Ascending aorta (tissue), 2 donors: ENCODE measurements around the gene SRSF6. TPM values are rescaled to one million over a fixed set of nuclear protein-coding genes. Genes with fewer than 3 reads are reported as not detected.
A peak's percentile ranks its signal among the peaks of the same experiment; 100 is the strongest.

Source experiments
- DNase-seq, 2 donors: peaks; one replicate each; pipeline ENCODE4 v3.0.0-alpha.2; 2019; ENCODE audit warnings: low spot score in 2 of 2
- H3K27ac ChIP-seq, 2 donors: fragments of 200-600 bp; sonication (generic); one replicate each; pipeline ENCODE4 v1.5.1; 2016 to 2017; ENCODE audit warnings: mild to moderate bottlenecking in 1 of 2
- H3K27me3 ChIP-seq: fragments of 200-600 bp; sonication (generic); one replicate; pipeline ENCODE4 v1.5.1; 2017
- H3K36me3 ChIP-seq, 2 donors: fragments of 200-600 bp; sonication (generic); one replicate each; pipeline ENCODE4 v1.5.1; 2016
- H3K4me1 ChIP-seq, 2 donors: fragments of 200-600 bp; sonication (generic); one replicate each; pipeline ENCODE4 v1.5.1; 2016 to 2017; ENCODE audit warnings: mild to moderate bottlenecking in 1 of 2
- H3K4me3 ChIP-seq, 2 donors: fragments of 200-600 bp; sonication (generic); one replicate each; pipeline ENCODE4 v1.5.1; 2016 to 2017; ENCODE audit warnings: mild to moderate bottlenecking in 1 of 2
- H3K9me3 ChIP-seq, 2 donors: fragments of 200-600 bp; sonication (generic); one replicate each; pipeline ENCODE4 v1.5.1; 2016
- CTCF ChIP-seq, 3 experiments: fragments of 200-600 bp in 2 of 3; fragments of 450-650 bp in 1 of 3; sonication (generic) in 2 of 3; IDR thresholded peaks; one replicate each; pipeline ENCODE4 v1.5.1; 2016 to 2019; ENCODE audit warnings: antibody characterized with exemption in 3 of 3, mild to moderate bottlenecking in 1 of 3, moderate library complexity in 1 of 3
- intact Hi-C: fragments of 100-400 bp; cut with DNase I; formaldehyde crosslinking; loops from one replicate; pipeline ENCODE4 v1.15.1; 2023
- total RNA-seq: library from RNA; depleted of rRNA; stranded (reverse); fragments of >200 nt; gene quantifications from one replicate; pipeline ENCODE4 v1.1.0, GENCODE V29; 2016

Gene SRSF6
- total RNA-seq, result 23.9 TPM

DNA sequence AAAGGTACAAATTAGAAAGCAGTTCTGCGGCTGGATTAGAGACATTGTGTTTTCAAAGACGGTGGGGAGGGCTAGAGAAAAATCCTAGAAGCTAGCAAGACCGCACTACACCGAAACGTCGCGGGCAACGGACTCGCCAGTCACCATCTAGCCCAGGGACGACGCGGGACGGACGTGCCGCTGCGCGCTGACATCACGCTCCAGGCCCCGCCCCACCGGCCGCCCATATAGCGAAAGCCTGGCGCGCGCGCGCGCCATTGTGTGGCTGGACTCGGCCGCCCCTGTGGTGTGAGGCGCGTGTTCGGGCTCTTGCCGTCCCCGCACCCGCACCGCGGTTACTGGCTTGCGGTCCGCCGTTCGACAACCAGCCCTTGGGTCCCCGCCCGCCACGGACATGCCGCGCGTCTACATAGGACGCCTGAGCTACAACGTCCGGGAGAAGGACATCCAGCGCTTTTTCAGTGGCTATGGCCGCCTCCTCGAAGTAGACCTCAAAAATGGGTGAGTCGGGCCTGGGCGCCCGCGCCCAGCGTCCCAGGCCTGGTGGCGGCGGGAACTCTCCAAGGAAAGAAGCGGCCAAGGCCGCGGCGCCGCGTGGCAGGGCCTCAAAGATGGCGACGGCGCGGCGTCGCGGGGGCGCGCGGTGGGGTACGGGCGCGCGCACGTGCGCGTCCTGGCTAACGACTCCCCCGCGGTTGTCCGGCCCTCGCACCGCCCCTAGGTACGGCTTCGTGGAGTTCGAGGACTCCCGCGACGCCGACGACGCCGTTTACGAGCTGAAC, at the start of gene SRSF6:
TSS of gene SRSF6 (plus strand) at position 257 of the 782 bp plus-strand sequence. CDS start at position 395, 138 bp downstream.
- no peaks in the 10 kb centered on the region for H3K27me3 ChIP-seq
- no peak for TF ChIP-seq CTCF (IDR thresholded peaks at IDR 0.05)
- H3K36me3 ChIP-seq, result peaks cover 34 to 39% of the 10 kb centered on the region in 2 donors
- peaks cover 4 to 17% of the 10 kb centered on the region in 2 donors for H3K4me1 ChIP-seq
- peak; percentile 71 to 96 for DNase-seq
- peak within 1 kb of the TSS; percentile 99 to 100 for H3K27ac ChIP-seq
- intact Hi-C loops, result loop anchor here (1.0 to 5.0 kb wide), 6 partner anchors 56 to 1841 kb away; partner anchors contain the start of genes CHD6, FITM2, IFT52 and OSER1
- H3K9me3 ChIP-seq, result no peaks in the 10 kb centered on the region
- H3K4me3 ChIP-seq, result peak within 1 kb of the TSS; percentile 90 to 91

GRCh38 chr20:43408848-43409576, 48.7 kb upstream of the SRSF6 start:
- intact Hi-C loops, result no loop called here
- Histone ChIP-seq H3K27ac (no peak overlapping the region), H3K4me1 (no peaks in the 10 kb centered on the region), H3K4me3 (no peak overlapping the region), H3K36me3 (no peaks in the 10 kb centered on the region), H3K27me3 (no peaks in the 10 kb centered on the region), H3K9me3 (peaks cover 0 to 3% of the 10 kb centered on the region in 2 donors)
- no peak for DNase-seq
- no peak for TF ChIP-seq CTCF (IDR thresholded peaks at IDR 0.05)

- intact Hi-C loops, result no loop called here
- H3K4me3 ChIP-seq, result no peak overlapping the region
- no peak for DNase-seq
- no peaks in the 10 kb centered on the region for H3K27me3 ChIP-seq
- no peak for TF ChIP-seq CTCF (IDR thresholded peaks at IDR 0.05)
- H3K9me3 ChIP-seq, result peaks cover 0 to 3% of the 10 kb centered on the region in 2 donors
- no peak overlapping the region for H3K27ac ChIP-seq
- no peaks in the 10 kb centered on the region for H3K4me1 ChIP-seq
- H3K36me3 ChIP-seq, result no peaks in the 10 kb centered on the region
Observed at GRCh38 chr20:43409577-43409913, 48.2 kb upstream of the SRSF6 start.

DNA sequence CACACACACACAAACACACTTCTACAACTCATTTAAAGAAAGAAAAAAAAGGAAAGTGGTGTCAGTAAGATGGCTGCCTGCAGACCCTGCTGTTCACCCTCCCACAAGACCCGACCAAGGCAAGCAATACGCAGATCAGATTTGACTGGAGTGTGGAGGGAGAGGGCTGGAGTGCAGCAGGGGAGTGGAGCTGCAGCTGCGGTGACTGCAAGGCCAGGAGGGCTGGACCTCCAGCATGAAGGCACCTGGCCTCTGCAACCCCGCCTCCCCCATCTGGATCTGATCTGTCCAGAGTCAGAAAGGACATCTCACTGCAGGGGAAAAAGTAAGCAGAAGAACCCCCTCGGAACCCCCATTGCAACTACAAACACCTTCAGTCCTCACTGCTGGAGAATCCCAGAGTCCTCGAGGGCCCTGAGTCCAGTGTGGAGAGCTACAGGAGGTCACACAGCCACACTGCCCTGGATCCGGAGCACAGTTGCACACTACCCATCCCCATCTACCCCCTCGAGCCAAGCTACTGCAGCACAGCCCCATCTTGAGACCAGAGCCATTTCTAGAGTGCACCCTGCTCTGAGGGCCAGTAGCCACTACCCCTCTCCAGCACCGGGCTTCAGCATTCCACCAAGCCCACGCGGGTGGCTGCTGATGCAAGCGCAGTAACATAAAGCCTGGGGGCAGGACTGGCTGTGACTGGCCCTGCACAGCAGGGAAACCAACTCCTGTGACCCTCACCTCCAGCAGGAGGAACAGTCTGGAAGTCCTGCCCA, 41.9 kb upstream of the SRSF6 start:
- intact Hi-C loops, result no loop called here
- Histone ChIP-seq H3K4me3 (no peak overlapping the region), H3K27me3 (no peaks in the 10 kb centered on the region), H3K36me3 (no peaks in the 10 kb centered on the region), H3K27ac (no peak overlapping the region), H3K4me1 (no peaks in the 10 kb centered on the region), H3K9me3 (peaks cover 8 to 18% of the 10 kb centered on the region in 2 donors)
- no peak for DNase-seq
- no peak for TF ChIP-seq CTCF (IDR thresholded peaks at IDR 0.05)

DNA sequence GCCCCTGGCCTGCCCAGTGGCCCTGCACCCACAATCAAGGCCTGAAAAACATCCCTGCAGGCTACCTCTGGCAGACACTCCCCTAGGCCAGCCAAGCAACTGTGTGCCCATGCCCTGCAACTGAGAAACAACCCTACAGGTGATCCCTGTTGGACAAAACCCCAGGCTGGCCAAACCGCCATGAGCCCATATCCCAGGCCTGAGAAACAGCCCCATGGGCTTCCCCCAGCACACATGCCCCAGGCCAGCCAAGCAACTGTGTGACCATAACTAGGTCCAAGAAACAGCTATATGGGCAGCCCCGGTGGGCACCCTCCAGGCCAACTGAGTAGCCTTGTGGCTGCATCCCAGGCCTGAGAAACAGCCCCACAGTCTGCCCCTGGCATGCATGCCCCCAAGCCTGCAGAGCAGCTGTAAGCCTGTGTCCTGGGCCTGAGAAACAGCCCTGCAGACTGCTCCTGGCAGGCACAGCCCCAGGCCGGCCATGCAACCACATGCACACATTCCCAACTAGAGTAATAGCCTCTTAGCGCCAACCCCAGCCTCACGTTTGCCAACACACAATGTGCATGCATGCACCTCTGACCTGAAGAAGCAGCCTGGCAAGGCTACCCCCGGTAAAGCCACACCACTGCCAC, 41.0 kb upstream of the SRSF6 start:
- Histone ChIP-seq H3K27me3 (no peaks in the 10 kb centered on the region), H3K36me3 (no peaks in the 10 kb centered on the region), H3K27ac (no peak overlapping the region), H3K4me1 (no peaks in the 10 kb centered on the region), H3K4me3 (no peak overlapping the region), H3K9me3 (peaks cover 6 to 22% of the 10 kb centered on the region in 2 donors)
- intact Hi-C loops, result no loop called here
- TF ChIP-seq CTCF (IDR thresholded peaks at IDR 0.05), result no peak
- no peak for DNase-seq
